NCI-H446 (cell line): ENCODE data around the gene AMMECR1L.
"Not testable (repeated sequence)": the region's sequence is repeated elsewhere in the genome, so short reads cannot be mapped to it uniquely, and the experiment has no call there.

Experiments used
- DNase-seq, 2 experiments: peaks; one replicate each; lab custom pipeline; 2025; lab: John Stamatoyannopoulos, UW

AMMECR1L gene

DNA sequence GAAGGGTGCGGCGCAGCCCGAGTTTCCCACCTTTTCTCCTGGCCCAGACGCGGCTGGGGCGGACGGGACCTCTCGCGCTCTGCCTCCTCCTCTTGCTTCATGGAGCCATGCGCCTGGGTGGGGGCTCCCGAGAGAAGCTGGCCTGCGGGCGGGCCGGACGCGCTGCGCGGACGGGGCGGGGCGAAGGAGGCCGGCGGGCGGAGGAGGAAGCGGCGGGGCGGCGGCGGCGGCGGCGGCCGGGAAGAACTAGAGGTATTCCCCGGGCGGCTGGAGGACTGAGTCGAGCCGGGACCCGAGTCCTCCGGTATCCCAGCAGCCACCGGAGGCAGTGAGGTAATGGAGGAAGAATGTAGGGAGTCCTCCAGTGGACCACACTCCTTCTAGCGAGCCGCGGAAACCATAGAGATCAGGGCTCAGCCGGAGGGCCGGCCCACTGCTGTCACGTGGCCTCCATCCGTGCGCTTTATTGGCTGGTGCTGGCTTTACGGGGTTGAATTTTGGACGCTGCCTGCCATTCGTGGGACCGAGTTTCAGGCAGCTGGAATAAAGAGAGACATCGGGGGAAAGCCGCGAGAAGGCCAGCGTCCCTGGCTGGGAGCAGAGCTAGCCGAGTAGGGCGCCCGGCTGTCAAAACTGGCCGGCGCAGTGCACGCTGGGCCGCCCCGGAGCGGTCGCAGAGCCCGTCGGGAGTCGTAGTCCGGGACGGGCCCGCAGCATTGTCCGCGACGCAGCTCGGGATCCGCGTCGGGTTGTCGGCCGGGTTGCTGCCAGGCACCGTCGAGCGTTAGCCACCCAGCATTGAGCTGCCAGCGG lies at the start of gene AMMECR1L:
Gene AMMECR1L, minus strand, starts transcription at position 177 of the 813 bp plus-strand sequence. CDS start 11,722 bp downstream, outside the sequence.
- peak; percentile 15 to 64 for DNase-seq

DNA sequence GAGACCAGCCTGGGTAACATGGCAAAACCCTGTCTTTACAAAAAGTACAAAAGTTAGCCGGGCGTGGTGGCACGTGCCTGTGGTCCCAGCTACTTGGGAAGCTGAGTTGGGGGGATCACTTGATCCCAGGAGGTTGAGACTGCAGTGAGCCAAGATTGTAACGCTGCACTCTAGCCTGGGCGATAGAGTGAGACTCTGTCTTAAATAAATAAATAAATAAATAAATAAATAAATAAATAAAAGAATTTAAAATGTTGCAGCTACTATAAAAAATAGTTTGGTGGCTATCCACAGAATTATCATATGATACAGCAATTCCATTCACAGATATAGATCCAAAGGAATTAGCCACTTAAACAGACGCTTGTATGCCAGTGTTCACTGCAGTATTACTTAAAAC lies 49.6 kb upstream of the AMMECR1L start:
- no peak for DNase-seq

DNA sequence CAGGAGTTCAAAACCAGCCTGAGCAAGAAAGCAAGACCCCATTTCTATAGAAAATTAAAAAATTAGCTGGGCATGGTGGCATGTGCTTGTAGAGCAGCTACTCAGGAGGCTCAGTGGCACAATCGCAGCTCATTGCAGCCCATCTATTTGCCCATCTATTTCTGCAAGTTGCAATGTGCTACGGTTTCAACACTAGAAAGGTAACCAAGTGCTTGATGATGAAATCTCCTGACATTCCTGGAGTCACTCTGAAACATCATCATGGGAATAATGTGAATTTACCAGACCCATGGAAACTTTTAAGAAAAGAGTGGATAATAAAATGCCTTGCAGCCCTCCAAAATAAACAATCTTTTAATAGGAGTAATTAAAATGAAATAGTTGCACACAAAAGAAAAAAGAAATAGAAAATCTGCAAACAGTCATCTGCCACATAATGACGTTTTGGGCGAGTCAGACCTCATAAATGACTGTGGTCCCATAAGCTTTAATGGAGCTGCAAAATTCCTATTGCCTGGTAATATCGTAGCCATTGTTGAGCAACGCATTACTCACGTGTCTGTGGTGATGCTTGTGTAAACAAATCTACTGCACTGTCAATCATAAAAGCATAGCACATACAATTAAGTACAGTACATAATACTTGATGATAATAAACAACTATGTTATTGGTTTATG lies 46.6 kb upstream of the AMMECR1L start:
- DNase-seq: no peak

DNA sequence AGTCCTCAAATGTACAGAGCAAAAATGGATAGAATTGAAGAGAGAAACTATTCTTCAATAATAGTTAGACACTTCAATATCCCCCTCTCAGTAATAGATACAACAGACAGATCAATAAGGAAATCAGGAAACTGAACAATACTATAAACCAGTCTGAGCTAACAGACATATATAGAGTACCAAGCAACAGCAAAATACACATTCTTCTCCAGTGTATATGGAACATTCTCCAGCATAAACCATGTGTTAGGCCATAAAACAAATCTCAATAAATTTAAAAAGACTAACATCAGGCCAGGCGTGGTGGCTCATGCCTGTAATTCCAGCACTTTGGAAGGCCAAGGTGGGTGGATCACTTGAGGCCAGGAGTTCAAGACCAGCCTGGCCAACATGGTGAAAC lies 43.7 kb upstream of the AMMECR1L start:
- DNase-seq: no peak

DNA sequence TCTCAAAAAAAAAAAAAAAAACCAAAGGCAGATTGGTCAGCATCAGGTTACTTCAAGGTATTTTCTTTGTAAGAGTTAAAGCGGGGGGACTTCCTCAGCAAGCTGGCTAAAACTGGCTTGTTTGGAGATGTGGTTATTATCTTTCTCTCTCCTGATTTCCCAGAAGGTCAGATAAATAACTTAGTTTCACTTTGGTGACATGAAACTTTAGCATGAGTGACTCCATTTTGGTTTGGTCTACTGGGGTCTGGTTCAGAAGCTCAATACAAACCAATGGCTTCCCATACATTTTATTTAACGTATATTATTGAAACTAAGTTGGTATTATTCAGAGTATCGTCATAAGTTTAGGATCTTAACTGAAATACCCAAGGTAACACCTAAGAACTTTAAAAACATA lies 41.6 kb upstream of the AMMECR1L start:
- no peak for DNase-seq

DNA sequence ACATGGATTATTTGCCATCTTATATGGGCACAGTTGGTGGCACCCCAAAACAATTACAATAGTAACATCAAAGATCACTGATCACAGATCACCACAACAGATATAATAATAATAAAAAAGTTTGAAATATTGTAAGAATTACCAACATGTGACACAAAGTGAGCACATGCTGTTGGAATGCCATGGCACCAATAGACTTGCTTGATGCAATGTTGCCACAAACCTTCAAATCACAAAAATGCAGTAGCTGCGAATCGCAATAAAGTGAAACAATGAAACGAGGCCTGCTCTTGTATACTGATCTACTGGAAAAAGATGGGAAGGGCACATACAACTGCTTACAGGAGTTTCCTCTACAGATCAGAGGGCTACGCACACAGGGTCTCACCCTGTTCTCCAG lies 32.2 kb upstream of the AMMECR1L start:
- DNase-seq: no peak

DNA sequence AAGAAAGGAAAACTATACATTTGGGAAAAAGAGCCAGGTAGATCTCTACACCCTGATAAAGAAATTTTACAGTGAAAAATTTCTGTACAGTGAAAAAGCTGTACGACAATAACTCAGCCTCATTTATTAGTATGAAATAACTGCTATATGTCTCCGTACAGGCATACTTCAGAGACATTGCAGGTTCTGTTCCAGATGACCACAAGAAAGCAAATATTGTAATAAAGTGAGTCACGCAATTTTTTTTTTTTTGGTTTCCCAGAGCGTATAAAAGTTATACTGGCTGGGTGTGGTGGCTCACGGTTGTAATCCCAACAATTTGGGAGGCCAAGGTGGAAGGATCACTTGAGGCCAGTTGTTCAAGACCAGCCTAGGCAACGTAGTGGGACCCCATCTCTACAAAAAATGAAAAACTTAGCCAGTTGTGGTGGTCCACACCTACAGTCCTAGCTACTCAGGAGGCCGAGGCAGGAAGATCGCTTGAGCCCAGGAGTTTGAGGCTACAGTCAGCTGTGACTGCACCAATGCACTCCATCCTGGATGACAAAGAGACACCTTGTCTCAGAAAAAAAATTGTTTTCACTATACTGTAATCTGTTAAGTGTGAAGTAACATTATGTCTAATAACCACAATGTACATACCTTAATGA lies 28.2 kb upstream of the AMMECR1L start:
- no peak for DNase-seq

DNA sequence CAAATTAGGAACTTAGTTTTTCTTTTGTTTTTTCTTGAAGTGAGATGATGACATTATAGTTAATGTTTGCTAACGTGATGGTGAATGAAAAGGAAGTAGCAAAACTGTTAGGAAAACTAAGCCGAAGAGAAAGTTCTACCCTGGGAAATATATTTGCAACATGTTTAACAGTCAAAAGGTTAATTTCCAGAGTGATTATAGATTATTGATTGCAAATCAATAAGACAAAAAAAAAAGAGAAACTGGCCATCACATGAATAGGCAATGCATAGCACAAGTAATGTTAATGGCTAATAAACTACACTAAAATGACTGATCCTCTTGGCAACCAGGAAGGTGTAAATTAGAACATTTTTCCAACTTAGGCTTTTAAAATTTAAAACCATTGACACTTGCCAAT lies 26.0 kb upstream of the AMMECR1L start:
- no peak for DNase-seq

DNA sequence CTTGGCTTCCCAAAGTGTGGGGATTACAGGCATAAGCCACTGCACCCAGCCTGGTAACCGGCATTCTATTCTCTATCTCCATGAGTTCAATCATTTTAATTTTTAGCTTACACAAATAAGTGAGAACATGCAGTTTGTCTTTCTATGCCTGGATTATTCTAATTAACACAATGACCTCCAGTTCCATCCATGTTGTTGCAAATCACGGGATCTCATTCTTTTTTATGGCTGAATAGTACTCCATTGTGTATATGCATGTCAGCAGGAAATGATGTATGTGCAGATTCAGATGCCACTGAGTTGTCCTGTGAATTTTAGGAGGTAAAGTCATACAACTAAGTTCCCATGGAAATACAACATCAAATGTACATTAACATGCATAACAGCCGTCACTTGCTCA lies 24.7 kb upstream of the AMMECR1L start:
- DNase-seq: no peak

DNA sequence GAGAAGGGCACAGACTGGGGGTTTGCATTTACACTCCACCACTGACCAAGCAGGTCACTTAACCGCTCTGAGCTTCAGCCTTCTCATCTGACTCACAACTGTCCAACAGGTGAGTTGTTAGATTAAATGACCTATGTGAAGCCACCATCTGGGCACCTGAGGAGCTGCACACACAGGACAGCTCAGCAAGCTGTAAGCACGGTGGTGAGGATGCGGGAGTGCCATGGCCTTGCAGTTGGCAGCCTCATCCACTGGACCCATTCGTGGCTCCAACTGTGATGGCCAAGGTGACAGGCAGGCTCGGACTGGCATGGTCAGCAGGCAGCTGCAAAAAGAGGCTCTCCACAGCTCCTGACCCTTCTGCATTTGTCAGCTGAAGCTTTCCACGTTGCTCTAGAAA lies 23.3 kb upstream of the AMMECR1L start:
- no peak for DNase-seq

DNA sequence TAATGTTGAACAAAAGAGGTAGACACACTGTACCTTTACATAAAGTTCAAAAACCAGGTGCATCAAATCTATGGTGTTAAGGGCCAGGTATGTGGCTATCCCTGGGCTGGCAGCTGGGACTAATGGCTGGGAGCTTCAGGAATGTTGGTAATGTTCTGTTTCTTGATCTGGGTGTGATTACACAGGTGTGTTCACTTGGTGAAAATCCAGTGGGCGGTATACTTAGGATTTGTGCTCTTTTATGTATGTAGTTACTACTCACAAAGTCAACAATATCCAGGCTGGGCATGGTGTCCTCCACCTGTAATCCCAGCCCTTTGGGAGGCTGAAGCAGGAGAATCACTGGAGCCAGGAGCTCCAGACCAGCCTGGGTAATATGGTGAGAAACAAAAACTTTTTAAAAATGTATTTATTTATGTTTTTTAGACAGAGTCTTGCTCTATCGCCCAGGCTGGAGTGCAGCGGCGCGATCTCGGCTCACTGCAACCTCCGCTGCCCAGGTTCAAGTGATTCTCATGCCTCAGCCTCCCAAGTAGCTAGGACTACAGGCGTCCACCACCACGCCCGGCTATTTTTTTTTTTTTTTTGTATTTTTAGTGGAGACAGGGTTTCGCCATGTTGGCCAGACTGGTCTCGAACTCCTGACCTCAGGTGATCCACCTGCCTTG lies 22.1 kb upstream of the AMMECR1L start:
- DNase-seq: not testable (repeated sequence)

DNA sequence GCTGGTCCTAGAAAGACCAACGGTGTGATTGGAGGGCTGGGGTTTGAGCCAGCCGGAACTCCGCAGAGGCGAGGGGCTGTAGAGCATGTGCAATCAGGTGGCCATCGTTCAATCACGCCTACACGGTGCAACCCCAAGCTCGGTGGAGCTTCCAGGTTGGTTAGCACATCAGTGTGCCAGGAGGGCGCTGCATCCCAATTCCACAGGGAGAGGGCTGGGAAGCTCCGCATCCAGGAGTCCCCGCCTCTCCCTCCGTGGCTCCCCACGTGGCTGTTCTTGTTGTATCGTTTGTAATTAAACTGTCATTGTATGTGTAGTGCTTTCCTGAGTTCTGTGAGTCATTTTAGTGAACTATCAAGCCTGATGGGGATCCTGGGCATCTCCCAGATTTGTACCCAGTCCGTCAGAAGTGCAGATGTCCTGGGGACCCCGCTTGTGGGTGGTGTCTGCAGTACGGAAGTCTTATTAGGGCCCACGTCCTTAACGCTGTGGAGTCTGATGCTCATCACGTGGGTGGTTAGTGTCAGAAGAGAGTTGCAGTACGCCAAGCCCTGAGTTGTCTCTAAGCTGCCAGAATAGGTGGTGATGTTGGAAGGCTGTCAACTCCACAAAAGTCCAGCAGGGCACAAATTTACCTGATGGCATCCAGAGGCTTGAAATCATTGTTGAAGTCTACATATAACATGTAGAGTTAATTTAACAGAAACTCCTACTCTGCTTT lies 20.6 kb upstream of the AMMECR1L start:
- DNase-seq: no peak

DNA sequence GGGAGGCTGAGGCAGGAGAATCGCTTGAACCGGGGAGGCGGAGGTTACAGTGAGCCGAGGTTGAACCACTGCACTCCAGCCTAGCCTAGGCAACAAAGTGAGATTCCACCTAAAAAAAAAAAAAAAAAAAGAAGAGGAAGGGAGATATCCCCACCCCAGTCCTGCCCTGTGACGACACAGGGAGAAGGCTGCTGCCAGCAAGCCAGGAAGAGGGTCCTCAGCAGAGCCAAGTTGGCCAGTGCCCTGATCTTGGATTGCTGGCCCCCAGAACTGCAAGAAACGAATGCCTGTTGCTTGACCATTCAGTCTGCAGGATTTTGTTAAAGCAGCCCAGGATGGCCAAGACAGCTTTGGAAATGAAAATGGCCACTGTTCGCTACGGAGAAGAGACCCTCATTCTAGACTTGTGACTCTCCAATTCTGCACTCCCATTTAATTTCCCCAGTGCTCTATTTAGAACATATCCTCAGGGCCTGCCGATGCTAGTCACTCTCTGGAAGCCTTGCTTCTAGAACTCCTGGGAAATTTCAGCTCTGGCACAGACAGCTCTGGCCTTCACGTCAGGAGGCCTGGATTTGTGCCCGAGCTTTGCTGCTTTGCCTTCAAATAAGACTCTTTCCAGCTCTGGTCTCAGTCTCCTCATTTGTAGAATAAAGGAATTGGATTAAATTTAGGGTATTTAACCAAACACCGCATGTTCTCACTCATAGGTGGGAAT lies 15.7 kb upstream of the AMMECR1L start:
- peak; percentile 14 to 57 for DNase-seq

DNA sequence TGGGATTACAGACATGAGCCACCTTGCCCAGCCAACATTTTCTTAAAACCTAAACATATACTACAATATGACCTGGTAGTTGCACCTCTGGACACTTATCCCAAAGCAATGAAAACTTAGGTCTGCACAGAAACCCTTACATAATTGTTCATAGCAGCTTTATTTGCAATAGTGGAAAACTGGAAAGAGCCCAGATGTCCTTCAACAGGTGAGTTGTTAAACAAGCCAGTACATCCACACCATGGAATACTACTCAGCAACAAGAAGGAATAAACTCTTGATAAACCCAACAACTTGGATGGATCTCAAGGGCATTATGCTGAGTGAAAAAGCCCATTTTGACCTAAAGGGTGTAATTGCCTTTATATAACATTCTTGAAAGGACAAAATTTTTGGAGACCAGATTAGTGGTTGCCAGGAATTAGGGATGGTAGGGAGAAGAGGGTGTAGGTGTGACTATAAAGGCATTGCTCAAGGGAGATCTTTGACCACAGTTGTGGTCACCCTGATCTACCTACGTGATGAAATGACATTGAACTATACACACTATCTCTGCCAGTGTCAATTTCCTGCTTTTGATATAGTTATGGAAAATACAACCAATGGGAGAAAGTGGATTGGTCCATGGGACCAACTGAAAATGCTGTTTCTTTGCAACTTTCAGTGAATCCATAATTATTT lies 11.9 kb upstream of the AMMECR1L start:
- DNase-seq: no peak

DNA sequence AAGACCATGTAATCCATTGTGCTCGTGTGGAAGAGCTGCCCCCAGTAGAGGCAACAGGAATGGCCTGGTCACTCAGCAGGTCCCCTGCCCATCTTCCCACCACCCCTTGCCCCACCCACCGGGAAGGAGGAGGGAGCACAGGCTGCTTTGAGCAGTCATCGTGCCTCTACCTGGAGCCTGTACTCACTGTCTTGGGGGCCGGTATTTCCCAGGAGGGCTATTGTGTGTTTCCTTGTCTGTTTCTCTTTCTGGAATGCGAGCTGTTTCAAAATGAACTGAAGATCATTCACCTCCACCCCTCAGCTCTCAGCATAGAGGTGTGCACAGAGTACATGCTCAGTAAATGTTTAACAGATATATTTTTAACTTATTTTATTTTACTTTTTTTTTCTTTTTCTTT lies 7.7 kb upstream of the AMMECR1L start:
- DNase-seq: no peak

DNA sequence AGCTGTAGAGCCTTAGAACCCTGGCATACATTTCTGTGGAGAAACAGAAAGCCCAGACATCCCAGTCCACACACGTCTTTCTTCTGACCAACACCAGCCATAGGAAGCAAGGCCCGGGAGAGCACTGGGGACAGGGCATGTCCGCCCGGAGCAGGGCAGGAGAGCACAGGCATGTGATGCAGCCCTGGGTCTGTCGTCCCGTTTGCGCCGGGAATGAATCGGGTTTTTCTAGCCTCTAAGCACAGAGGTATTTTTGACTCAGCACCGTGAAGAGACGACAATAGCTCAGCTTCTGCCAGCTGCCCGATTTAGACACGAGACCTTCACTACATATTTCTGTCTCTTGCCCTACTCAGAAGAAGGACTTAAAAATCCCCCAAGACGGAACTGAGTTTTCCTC lies 7.3 kb upstream of the AMMECR1L start:
- DNase-seq: no peak

DNA sequence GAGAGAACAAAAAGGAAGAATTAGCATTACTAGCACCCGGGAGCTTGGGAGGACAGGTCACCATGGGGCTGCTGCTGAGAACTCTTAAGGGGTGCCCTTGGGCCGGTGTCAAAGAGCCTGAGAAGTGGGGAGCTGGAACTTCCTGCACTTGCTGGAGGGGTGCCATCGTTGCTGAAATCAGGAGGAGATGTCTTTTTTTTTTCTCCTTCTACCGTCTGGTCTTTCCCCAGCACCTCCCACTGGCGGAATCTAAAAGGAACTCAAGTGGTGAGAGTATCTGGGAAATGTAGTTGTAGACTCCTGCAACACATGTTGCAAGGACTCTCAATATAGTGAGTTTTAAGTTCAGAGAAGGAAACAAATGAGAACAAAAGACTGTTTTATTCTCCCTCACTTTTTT lies 6.1 kb upstream of the AMMECR1L start:
- no peak for DNase-seq

DNA sequence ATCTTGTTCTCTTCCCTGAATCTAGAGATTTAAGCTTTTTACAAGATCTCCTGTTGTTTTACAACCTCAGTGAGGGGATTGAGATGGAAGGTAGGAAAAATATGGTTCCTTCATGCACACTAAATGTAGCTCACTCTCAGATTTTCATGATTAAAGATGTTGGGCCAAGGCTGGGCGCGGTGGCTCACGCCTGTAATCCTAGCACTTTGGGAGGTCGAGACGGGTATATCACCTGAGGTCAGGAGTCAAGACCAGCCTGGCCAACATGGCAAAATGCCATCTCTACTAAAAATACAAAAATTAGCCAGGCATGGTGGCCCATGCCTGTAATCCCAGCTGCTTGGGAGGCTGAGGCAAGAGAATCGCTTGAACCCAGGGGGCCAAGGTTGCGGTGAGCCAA lies 5.0 kb upstream of the AMMECR1L start:
- DNase-seq: not testable (repeated sequence)

DNA sequence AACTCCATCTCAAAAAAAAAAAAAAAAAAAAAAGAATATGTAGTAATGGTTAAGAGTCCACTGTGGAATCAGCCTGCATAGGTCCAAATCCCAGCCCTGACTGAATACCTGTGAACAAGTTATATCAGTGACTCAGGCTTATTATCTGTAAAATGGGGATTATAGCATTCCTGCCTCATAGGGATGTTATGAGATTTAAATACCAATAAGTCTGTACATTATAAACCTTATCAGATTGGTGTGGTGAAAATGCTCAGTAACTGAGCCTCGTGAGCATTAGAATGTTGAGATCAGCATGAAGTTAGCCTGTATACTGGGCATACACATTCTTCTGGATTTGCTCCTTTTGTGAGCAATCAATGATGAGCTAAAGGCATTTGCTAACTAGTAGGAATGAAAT lies 3.0 kb upstream of the AMMECR1L start:
- DNase-seq: no peak

DNA sequence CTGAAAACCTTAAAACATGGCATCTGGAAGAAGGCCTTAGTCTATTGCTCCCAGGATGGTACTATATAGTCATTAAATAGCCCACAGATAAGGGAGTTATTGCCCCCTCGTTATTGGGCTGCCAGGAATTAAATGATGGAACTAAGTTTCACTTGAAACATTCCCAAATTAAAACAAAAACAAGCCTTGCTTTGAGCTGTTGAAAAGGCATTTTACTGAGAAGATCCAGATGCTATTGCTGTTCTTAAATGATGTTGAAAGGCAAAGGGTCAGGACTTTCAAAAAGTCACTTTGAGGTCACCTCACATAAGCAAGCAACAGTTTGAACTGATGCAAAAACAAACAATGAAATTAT lies 2.0 kb upstream of the AMMECR1L start:
- DNase-seq: no peak
